HG03520 (cell line): ENCODE results near the gene B3GALT2.
A peak's percentile ranks its signal among the peaks of the same experiment; 100 is the strongest.

Experiments used
- ATAC-seq: cut with Tn5 transposase; IDR thresholded peaks from one replicate; pipeline ENCODE4 v1.9.1; 2021; ENCODE audit warnings: mild to moderate bottlenecking, moderate library complexity; ENCODE audit not compliant: unreplicated experiment

B3GALT2 gene

GRCh38 chr1:193183019-193183627 lies 3.3 kb downstream of the B3GALT2 start:
- ATAC-seq, result peak; percentile 63

- ATAC-seq, result no peak
Measured at GRCh38 chr1:193181985-193182384, 4.4 kb downstream of the B3GALT2 start.

GRCh38 chr1:193181536-193181935 lies 4.9 kb downstream of the B3GALT2 start:
- ATAC-seq, result no peak

- ATAC-seq, result no peak
Measured at GRCh38 chr1:193179094-193179493, 7.3 kb downstream of the B3GALT2 start.

GRCh38 chr1:193176788-193177187 lies 9.6 kb downstream of the B3GALT2 start:
- ATAC-seq, result no peak

GRCh38 chr1:193176113-193176512 lies 10.3 kb downstream of the B3GALT2 start:
- ATAC-seq, result no peak

GRCh38 chr1:193157360-193157759 lies 29.1 kb downstream of the B3GALT2 start:
- ATAC-seq, result no peak

GRCh38 chr1:193156822-193157142 lies 29.6 kb downstream of the B3GALT2 start:
- no peak for ATAC-seq

GRCh38 chr1:193156117-193156821 lies 30.1 kb downstream of the B3GALT2 start:
- ATAC-seq, result no peak

GRCh38 chr1:193144999-193145398 lies 41.4 kb downstream of the B3GALT2 start:
- ATAC-seq, result no peak

GRCh38 chr1:193144361-193144938 lies 42.0 kb downstream of the B3GALT2 start:
- ATAC-seq, result no peak

GRCh38 chr1:193143285-193143684 lies 43.1 kb downstream of the B3GALT2 start:
- no peak for ATAC-seq

- ATAC-seq, result no peak
Measured at GRCh38 chr1:193142409-193142808, 44.0 kb downstream of the B3GALT2 start.

GRCh38 chr1:193141804-193142203 lies 44.6 kb downstream of the B3GALT2 start:
- ATAC-seq, result no peak

GRCh38 chr1:193140254-193140653 lies 46.2 kb downstream of the B3GALT2 start:
- no peak for ATAC-seq

GRCh38 chr1:193131266-193131860 lies 55.0 kb downstream of the B3GALT2 start:
- peak; percentile 50 for ATAC-seq
